Gastrocnemius medialis (tissue), 4 donors: ENCODE measurements around the gene CD52.

ENCODE experiments used
- CTCF ChIP-seq, 5 experiments: fragments of 450-650 bp in 3 of 5; fragments of 200-600 bp in 2 of 5; sonication (generic) in 2 of 5; IDR thresholded peaks in 4 of 5; conservative IDR thresholded peaks in 1 of 5; 1 replicate in 4 of 5; 2 replicates in 1 of 5; pipeline ENCODE4 v1.5.1; 2016 to 2019; ENCODE audit warnings: antibody characterized with exemption in 5 of 5, mild to moderate bottlenecking in 3 of 5, moderate library complexity in 3 of 5
- POLR2A ChIP-seq, 2 donors: fragments of 450-650 bp; IDR thresholded peaks; one replicate each; pipeline ENCODE4 v1.6.1; 2017; ENCODE audit warnings: antibody characterized with exemption in 2 of 2, mild to moderate bottlenecking in 2 of 2, moderate library complexity in 2 of 2

- no peak for TF ChIP-seq CTCF (IDR thresholded peaks at IDR 0.05 in 4 of 5, conservative IDR thresholded peaks at IDR 0.05 in 1 of 5)
- no peak for TF ChIP-seq POLR2A (IDR thresholded peaks at IDR 0.05)
Observed at GRCh38 chr1:26317146-26317545, 612 bp upstream of the CD52 start.
